ENCODE measurements around the gene TMEM203.
A peak's percentile ranks its signal among the peaks of the same experiment; 100 is the strongest.

DNA sequence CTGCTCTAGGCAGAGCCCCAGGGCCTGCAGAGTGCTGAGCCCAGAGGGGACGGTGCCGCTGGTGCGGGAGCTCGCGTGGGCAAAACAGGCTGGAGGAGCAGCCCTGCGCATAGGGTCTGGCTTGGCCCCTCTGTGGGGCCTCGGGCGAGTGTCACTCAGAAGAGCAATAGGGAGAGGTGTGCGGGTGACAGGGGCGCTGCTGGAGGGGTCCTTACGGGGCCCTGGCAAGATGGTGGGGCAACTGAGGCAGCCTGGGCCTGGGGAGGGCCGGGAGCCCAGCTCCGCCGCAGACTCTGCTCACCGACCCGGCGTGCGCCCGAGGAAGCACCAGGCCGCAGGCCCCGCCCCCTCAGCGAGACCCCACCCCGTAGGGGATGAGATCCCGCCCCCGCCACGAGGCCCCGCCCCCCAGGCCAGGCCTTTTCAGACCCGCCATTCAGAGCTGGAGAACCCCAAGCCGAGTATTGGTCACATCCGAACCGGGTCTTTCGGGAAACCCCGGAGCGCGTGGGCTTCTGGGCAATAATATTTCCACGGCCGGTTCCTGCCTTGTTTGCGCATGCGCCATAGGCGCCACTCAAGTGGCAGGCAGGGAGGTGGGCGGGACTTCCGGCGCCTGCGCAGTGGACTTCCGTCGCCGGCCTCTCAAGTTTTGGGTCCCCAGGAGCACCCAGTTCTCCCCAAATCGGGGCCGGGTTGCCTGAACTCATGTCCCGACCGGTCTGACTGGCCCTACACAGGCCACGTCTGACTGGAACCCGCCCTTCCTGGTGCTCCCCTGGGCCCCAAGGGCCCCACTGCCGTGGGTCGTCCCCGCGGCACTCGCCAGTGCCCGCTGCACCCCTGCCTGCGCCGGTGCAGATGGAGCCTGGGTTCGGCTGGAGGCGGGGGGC is 17.9 kb upstream of the TMEM203 start:
- TF ChIP-seq CTCF (IDR thresholded peaks at IDR 0.05) (no peak), POLR2A (IDR thresholded peaks at IDR 0.05) (peak; percentile 63), POLR2AphosphoS5 (IDR thresholded peaks at IDR 0.05) (peak; percentile 61 to 69 (median 66)), EP300 (IDR thresholded peaks at IDR 0.05; ENCODE audit: low read depth) (no peak)
